IPS-18c (cell line): ENCODE measurements around the gene DHDH.

Experiments used
- H3K4me3 ChIP-seq: 2 replicates; pipeline ENCODE4 v1.7.0; 2013; ENCODE audit warnings: low read depth, mild to moderate bottlenecking, low read length, moderate library complexity; ENCODE audit not compliant: insufficient read depth
- H3K9me3 ChIP-seq: one replicate; pipeline ENCODE4 v1.6.1; 2013; ENCODE audit warnings: mild to moderate bottlenecking, low read length, moderate library complexity; ENCODE audit not compliant: control insufficient read depth, insufficient read depth

Gene DHDH

DNA sequence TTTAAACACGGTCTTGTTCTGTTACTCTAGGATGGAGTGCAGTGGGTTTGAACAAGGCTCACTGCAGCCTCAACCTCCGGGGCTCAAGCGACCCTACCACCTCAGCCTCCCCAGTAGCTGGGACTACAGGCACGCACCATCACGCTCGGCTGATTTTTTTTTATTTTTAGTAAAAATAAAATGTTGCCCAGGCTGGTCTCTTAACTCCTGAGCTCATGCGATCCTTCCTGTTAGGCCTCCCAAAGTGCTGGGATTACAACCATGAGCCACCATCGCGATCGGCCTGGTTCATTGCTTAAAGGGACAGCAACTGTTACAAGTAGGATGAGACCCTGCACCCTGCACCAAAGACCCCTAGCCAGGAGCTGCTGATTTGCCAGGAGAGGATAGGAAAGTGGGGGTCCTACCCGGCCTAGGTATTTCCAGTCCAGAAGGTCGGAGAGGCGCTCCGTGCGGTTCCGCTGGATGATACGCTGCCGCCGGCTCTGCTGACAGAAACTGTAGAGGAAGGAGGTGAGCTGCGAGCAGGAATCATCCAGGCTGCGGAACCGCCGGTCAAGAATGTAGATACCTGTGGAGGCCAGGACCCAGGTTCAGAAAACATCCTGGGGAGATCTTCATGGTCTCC lies 36.8 kb downstream of the DHDH start:
- Histone ChIP-seq H3K9me3 (peaks cover 2% of the 10 kb centered on the region), H3K4me3 (no peak overlapping the region; the same call in 1 of the 2 replicates)

- H3K4me3 ChIP-seq = no peak overlapping the region
These were observed 37.5 kb downstream of the DHDH start for GRCh38 chr19:48970923-48971395.

DNA sequence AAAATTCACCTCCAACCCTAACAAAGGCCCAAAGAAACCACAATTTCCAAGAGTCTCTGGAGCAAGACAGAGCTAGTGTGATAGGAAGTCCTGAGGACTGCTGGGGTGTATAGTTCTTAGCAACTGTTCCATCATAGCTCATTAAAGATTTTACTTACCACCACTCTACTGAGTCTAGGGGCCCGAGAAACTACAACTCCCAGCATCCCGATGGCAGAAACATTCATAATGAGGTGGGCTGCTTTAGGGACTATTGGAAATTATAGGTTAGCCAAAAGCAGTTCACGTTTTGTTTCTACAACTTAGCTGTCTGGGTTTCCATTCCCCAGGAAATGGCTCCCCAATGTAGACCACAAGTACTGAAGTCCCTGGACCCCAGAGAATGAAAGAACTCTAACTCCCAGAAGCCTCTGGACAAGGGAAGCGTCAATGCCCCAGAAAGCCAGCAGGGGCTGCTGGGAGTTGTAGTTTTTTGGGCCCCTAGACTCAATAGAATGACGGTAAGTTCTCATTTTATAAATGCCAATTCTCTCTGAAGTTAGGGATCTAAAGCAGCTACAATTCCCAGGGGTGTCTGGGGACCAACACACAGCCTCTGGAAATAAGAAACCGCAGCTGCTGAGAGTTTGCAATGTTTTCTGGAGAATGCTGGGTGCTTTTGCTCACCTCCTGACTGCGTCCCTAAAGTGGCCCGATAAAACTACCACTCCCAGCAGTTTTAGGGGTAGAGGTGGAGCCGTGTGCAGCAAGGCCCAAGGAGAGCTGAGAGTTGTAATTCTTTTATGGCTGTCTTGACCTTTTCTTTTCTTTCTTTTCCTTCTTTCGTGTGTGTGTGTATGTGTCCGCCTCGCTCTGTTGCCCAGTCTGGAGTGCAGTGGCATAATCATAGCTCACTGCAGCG lies 42.7 kb downstream of the DHDH start:
- no peak overlapping the region for H3K4me3 ChIP-seq
- no peaks in the 10 kb centered on the region for H3K9me3 ChIP-seq

More at GRCh38 chr19:48970923-48971395, 37.5 kb downstream of the DHDH start:
- H3K9me3 ChIP-seq = peaks cover 2% of the 10 kb centered on the region

- no peaks in the 10 kb centered on the region for H3K9me3 ChIP-seq
- no peak overlapping the region for H3K4me3 ChIP-seq
These were observed 43.6 kb downstream of the DHDH start for GRCh38 chr19:48977061-48977460.

DNA sequence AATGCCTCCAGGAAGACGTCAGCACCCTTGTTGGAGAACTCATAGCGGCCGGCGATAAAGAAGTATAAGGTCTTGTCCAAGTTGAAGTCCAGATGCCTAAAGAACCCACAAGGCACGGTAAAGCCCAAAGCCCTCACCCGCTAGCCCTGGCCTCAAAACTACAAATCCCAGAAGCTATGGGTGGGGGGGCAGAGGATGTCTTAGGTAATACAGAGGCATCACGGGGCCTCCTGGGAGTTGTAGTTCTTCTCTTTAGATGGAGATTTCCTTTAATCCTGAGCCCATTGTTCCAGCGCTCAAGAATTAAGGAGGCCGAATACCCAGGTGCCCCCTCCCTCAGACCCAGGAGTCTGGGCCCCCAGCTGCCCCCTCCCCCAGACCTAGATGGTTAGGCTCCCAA lies 48.8 kb downstream of the DHDH start:
- Histone ChIP-seq H3K9me3 (no peaks in the 10 kb centered on the region), H3K4me3 (no peak overlapping the region)

DNA sequence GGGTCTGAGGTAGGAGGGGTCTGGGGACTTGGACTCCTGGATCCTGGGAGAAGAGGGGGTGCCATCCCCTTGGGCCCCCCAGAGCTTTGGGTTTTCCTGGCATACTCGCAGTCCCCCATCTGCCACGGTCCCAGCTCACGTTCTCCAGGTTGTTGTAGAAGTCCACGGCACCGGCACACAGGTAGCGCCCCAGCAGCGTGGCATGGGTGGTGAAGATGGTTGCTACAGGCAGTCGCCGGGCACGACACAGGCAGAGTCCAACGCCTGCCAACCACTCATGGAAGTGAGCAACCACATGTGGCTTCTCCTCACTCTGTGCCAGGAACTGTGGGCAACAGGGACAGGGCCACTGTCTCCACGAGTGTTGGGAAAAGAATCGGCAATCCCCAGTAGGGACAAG lies 52.2 kb downstream of the DHDH start:
- no peaks in the 10 kb centered on the region for H3K9me3 ChIP-seq
- H3K4me3 ChIP-seq = no peak overlapping the region

- Histone ChIP-seq H3K9me3 (no peaks in the 10 kb centered on the region), H3K4me3 (no peak overlapping the region)
These were observed 52.7 kb downstream of the DHDH start for GRCh38 chr19:48986211-48986610.

DNA sequence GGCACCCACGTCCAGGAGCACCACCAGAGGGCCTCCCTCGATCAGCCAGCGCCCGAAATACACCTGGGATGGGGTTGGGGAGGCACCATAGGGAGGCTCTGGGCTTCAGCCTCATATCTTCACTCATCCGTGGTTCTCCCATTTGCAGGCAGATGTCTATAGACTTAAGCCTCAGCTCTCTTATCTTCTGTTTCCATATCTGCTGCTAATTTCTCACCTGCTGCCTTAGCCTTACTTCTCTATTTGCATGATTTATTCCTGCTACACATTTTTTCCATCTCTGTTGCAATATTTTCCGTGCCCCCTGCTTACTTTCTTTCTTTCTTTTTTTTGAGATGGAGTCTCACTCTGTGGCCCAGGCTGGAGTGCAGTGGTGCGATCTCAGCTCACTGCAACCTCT lies 53.8 kb downstream of the DHDH start:
- H3K9me3 ChIP-seq = no peaks in the 10 kb centered on the region
- no peak overlapping the region for H3K4me3 ChIP-seq

DNA sequence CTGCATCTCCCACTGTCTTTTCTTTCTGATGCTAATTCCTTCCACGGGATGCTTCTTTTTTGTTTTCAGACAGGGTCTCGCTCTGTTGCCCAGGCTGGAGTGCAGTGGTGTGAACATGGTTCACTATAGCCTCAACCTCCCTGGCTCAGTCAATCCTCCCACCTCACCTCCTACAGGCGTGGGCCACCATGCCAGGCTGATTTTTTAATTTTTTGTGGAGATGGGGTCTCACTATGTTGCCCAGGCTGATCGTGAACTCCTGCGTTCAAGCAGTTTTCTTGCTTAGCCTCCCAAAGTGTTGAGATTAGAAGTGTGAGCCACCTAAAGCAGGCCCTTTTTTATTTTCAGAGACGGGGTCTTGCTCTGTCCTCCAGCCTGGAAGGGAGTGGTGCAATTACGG lies 54.8 kb downstream of the DHDH start:
- no peaks in the 10 kb centered on the region for H3K9me3 ChIP-seq

DNA sequence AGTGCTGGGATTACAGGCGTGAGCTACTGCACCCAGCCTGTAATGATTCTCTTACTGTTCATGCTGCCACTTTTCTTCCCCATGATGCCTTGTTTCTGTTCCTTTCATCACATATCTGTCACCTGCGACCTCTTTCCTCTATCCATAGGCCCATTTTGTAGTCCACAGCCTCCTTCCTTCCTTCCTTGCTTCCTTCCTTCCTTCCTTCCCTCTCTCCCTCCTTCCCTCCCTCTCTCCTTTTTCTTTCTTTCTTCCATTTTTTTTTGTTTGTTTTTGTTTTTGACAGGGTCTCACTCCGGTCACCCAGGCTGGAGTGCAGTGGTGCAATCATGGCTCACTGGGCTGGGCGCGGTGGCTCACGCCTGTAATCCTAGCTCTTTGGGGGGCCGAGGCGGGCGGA lies 55.4 kb downstream of the DHDH start:
- Histone ChIP-seq H3K4me3 (no peak overlapping the region), H3K9me3 (no peaks in the 10 kb centered on the region)

More for the DNA sequence above, 54.8 kb downstream of the DHDH start:
- no peak overlapping the region for H3K4me3 ChIP-seq

DNA sequence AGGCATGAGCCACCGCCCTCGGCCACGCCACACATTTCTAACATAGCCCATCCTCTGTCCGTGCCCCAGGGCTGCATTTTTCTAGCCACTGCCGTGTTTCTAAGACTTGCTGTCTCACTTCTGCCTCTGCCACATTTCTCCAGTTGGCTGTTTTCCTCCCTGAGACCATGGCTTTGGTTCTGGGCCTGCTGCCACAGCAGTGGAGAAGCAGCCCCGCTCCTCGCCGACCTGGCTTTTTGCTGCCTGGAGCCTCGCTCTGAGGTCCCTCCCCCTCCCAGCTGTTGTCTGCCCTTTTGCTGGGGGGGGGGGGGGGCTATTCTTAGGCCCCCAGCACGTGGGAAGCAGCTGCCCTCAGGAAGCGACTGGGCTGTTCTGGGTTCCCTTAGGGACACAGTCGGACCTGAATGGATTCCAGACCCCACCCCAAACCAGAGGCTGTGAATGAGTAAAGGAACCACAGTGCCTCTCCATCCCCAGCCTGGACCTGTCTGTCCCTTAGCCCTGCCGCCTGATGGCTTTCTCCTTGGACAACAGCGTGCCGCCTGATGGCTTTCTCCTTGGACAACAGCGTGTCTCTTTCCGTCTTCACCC lies 56.3 kb downstream of the DHDH start:
- H3K9me3 ChIP-seq = no peaks in the 10 kb centered on the region
- no peak overlapping the region for H3K4me3 ChIP-seq

GRCh38 chr19:48990400-48990799 lies 56.9 kb downstream of the DHDH start:
- Histone ChIP-seq H3K4me3 (no peak overlapping the region), H3K9me3 (no peaks in the 10 kb centered on the region)

GRCh38 chr19:48991011-48991609 lies 57.6 kb downstream of the DHDH start:
- Histone ChIP-seq H3K4me3 (no peak overlapping the region), H3K9me3 (no peaks in the 10 kb centered on the region)

- peak overlapping the region; percentile 95 for H3K4me3 ChIP-seq
- H3K9me3 ChIP-seq = no peaks in the 10 kb centered on the region
These were observed 58.5 kb downstream of the DHDH start for GRCh38 chr19:48991873-48992580.

DNA sequence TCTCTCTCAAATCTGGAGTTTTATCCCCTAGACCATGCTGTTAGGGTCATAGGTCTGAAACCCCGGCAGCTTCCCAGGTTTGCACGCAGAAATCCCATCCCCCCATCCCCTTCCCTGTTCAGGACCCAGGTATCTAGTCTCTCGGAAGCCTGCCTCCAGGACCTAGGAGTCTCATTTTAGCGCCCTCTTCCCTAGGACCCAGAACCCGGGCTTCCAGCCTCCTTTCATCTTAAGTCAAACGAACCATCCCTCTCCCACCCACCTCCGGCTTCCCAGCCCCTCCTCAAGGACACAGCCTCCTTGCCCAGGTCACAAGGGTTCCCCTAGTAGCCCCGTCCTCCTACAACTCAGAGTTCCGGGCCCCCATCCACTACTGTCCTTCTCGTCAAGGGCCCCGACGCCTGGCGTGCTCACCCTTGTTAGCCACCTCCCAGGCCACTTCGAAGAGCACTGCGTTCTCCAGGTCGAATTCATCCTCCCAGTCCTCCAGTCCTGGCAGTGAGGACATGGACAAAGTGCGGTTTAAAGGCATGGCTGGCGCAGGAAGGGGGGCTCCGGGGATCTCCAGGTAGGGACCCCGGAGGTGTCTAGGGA lies 59.2 kb downstream of the DHDH start:
- Histone ChIP-seq H3K4me3 (peak overlapping the region; percentile 95), H3K9me3 (no peaks in the 10 kb centered on the region)

DNA sequence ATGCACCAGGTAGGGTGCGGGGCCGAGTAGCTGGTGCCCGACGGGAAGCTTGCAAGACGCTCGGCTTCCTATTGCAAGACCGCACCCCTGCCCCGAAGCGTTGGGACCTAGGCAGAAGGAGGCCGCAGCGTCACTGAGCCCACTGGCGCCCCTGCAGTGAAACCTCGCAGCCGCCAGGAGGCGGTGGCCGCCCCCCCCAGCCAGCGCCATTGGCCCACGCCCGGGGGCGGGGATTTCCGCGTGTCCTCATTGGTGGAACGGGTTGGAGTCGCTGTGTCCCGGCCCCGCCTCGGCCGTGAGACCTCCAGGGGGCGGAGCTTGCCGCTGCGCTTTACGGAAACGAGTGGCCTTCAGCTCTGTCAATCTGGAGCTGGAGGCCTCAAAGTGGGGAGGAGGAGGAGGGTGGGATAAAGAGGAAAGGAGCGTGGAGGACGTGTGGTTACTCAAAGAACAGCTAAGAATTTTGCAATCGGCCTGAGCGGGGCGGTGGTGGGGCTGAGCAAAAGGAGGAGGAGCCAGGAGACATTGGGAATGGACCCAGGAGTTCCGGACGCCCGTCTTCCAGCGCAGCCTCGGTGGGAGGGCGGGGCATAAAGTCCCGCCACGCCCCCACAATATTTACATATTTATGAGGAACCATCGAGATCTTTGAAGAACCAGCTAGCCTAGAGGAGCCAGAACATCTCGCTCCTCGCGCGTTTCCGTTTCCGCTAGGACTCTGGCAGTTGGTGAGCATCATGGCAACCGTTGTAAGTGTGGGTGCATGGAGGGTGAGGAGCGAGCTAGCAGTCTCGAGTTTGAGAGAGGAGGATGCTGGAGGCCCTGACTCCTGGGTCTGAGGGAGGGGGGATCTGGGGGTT lies 59.9 kb downstream of the DHDH start, which contains the start of the genes GYS1 and RUVBL2:
Gene GYS1, minus strand, starts transcription at position 135 of the 860 bp plus-strand sequence. CDS start 197 bp downstream, outside the sequence.
Gene RUVBL2, plus strand, starts transcription at position 713 of the 860 bp plus-strand sequence. Its CDS starts 25 bp downstream, at position 738.
- Histone ChIP-seq H3K9me3 (no peaks in the 10 kb centered on the region), H3K4me3 (peak within 1 kb of the TSS; percentile 95)
